Smooth muscle cell (in vitro differentiated cells): ENCODE data around the gene SLC7A8. TPM values are rescaled to one million over a fixed set of nuclear protein-coding genes. Genes with fewer than 3 reads are reported as not detected.
"Not testable (repeated sequence)": the region's sequence is repeated elsewhere in the genome, so short reads cannot be mapped to it uniquely, and the experiment has no call there.

Experiments used
- DNase-seq: peaks from one replicate; lab custom pipeline; 2025; ENCODE audit not compliant: unreplicated experiment; lab: John Stamatoyannopoulos, UW
- H2AFZ ChIP-seq: fragments of 200-600 bp; sonication (generic); 2 replicates; pipeline ENCODE4 v1.6.0; 2016; ENCODE audit warnings: antibody characterized with exemption, low read depth, mild to moderate bottlenecking
- H3F3A ChIP-seq: fragments of 200-600 bp; sonication (generic); 2 replicates; pipeline ENCODE4 v1.6.0; 2017; ENCODE audit warnings: antibody characterized with exemption, low read depth
- H3K27ac ChIP-seq: fragments of 200-600 bp; sonication (generic); 2 replicates; pipeline ENCODE4 v1.5.1; 2016; ENCODE audit warnings: low read depth, mild to moderate bottlenecking
- H3K27me3 ChIP-seq: fragments of 200-600 bp; sonication (generic); 2 replicates; pipeline ENCODE4 v1.6.1; 2016; ENCODE audit warnings: low read depth, mild to moderate bottlenecking
- H3K36me3 ChIP-seq: fragments of 200-600 bp; sonication (generic); 2 replicates; pipeline ENCODE4 v1.5.1; 2016; ENCODE audit warnings: low read depth
- H3K4me1 ChIP-seq: fragments of 200-600 bp; sonication (generic); 2 replicates; pipeline ENCODE4 v1.5.1; 2016; ENCODE audit warnings: low read depth
- H3K4me2 ChIP-seq: fragments of 200-600 bp; sonication (generic); 2 replicates; pipeline ENCODE4 v1.6.0; 2016; ENCODE audit warnings: mild to moderate bottlenecking
- H3K4me3 ChIP-seq: fragments of 200-600 bp; sonication (generic); 2 replicates; pipeline ENCODE4 v1.5.1; 2016; ENCODE audit warnings: mild to moderate bottlenecking
- H3K79me2 ChIP-seq: fragments of 200-600 bp; sonication (generic); 2 replicates; pipeline ENCODE4 v1.6.0; 2016; ENCODE audit warnings: low read depth, mild to moderate bottlenecking
- H3K9ac ChIP-seq: fragments of 200-600 bp; sonication (generic); 2 replicates; pipeline ENCODE4 v1.6.0; 2016; ENCODE audit warnings: low read depth
- H3K9me3 ChIP-seq: fragments of 200-600 bp; sonication (generic); replicated peaks from 2 replicates; pipeline ENCODE4 v1.5.1; 2016; ENCODE audit warnings: low read depth
- H4K20me1 ChIP-seq: fragments of 200-600 bp; sonication (generic); 2 replicates; pipeline ENCODE4 v1.6.0; 2016; ENCODE audit warnings: low read depth
- CTCF ChIP-seq: fragments of 200-600 bp; sonication (generic); IDR thresholded peaks from 2 replicates; pipeline ENCODE4 v1.5.1; 2017; ENCODE audit warnings: borderline replicate concordance, mild to moderate bottlenecking, antibody characterized with exemption; ENCODE audit not compliant: insufficient read depth, poor library complexity, severe bottlenecking
- WGBS: methylation state at CpG from one replicate; pipeline ENCODE4 v1.1.7; 2016; ENCODE audit warnings: low lambda C conversion rate; 5-methylcytosine and 5-hydroxymethylcytosine counted together
- polyA plus RNA-seq: library from polyadenylated mRNA; unstranded; fragments of >200 nt; fragmentation: Nextera tagmentation; extraction: Ambion mirVana; gene quantifications from 2 replicates; pipeline ENCODE4 v1.2.1, GENCODE V29; 2016
- total RNA-seq: library from RNA; depleted of rRNA; stranded (reverse); fragments of >200 nt; gene quantifications from 2 replicates; pipeline ENCODE4 v1.2.3, GENCODE V29; 2014

Gene SLC7A8
- total RNA-seq (16.4 and 18.9 TPM in 2 replicates), polyA plus RNA-seq (26.0 and 29.1 TPM in 2 replicates)

- Histone ChIP-seq H3K4me3 (peak within 1 kb of the TSS; percentile 65), H3K79me2 (no peaks in the 10 kb centered on the region), H3K9ac (peak within 1 kb of the TSS; percentile 36), H3F3A (no peaks in the 10 kb centered on the region), H3K36me3 (no peaks in the 10 kb centered on the region), H3K27ac (no peak within 1 kb of the TSS), H3K4me1 (peaks cover 3% of the 10 kb centered on the region), H4K20me1 (no peaks in the 10 kb centered on the region), H2AFZ (peak within 1 kb of the TSS; percentile 90), H3K4me2 (peak within 1 kb of the TSS; percentile 93), H3K27me3 (no peaks in the 10 kb centered on the region), H3K9me3 (no peaks in the 10 kb centered on the region)
- TF ChIP-seq CTCF, result no peak
- no peak for DNase-seq
- WGBS, result 1% methylated on average over 17 of the region's 17 CpGs
These were observed at the start of gene SLC7A8 for GRCh38 chr14:23183479-23183878. TSS of gene SLC7A8 (minus strand) at chr14:23183660. CDS start at chr14:23182914, 746 bp downstream.

GRCh38 chr14:23232241-23232808 is 48.9 kb upstream of the SLC7A8 start:
- not testable (repeated sequence) for H3K27me3 ChIP-seq, H3K4me2 ChIP-seq, H3K9ac ChIP-seq, H3K36me3 ChIP-seq, H3K27ac ChIP-seq, H3K79me2 ChIP-seq, H3F3A ChIP-seq, DNase-seq, H3K4me1 ChIP-seq, H3K9me3 ChIP-seq, H3K4me3 ChIP-seq, H2AFZ ChIP-seq, H4K20me1 ChIP-seq
- 97% methylated on average over 21 of the region's 38 CpGs for WGBS

GRCh38 chr14:23228812-23229211 is 45.4 kb upstream of the SLC7A8 start:
- Histone ChIP-seq H3K9me3 (no peaks in the 10 kb centered on the region), H3K4me3 (no peak overlapping the region), H3K79me2 (no peaks in the 10 kb centered on the region), H3K27ac (no peak overlapping the region), H3K36me3 (no peaks in the 10 kb centered on the region), H3K9ac (no peak overlapping the region), H2AFZ (no peak overlapping the region), H3K27me3 (no peaks in the 10 kb centered on the region), H3K4me2 (no peak overlapping the region), H3K4me1 (no peaks in the 10 kb centered on the region), H3F3A (no peaks in the 10 kb centered on the region), H4K20me1 (no peaks in the 10 kb centered on the region)
- TF ChIP-seq CTCF, result no peak
- DNase-seq, result no peak
- WGBS, result 88% methylated on average over 1 of the region's 1 CpG

GRCh38 chr14:23227566-23227965 is 44.1 kb upstream of the SLC7A8 start:
- Histone ChIP-seq H3K27ac (no peak overlapping the region), H3K36me3 (no peaks in the 10 kb centered on the region), H3K79me2 (no peaks in the 10 kb centered on the region), H2AFZ (no peak overlapping the region), H3K4me3 (no peak overlapping the region), H3K9ac (no peak overlapping the region), H4K20me1 (no peaks in the 10 kb centered on the region), H3K4me1 (no peaks in the 10 kb centered on the region), H3K9me3 (no peaks in the 10 kb centered on the region), H3K4me2 (no peak overlapping the region), H3K27me3 (no peaks in the 10 kb centered on the region), H3F3A (no peaks in the 10 kb centered on the region)
- WGBS, result 70% methylated on average over 4 of the region's 4 CpGs
- no peak for TF ChIP-seq CTCF
- DNase-seq, result no peak

- not testable (repeated sequence) for H3K4me1 ChIP-seq
These were observed 41.5 kb upstream of the SLC7A8 start for GRCh38 chr14:23224958-23225357.

More at GRCh38 chr14:23224958-23225357, 41.5 kb upstream of the SLC7A8 start:
- not testable (repeated sequence) for H3K79me2 ChIP-seq, H3K27me3 ChIP-seq, H3K9ac ChIP-seq, H4K20me1 ChIP-seq, H3K9me3 ChIP-seq, H3K4me2 ChIP-seq, H2AFZ ChIP-seq, H3K27ac ChIP-seq, H3F3A ChIP-seq, H3K4me3 ChIP-seq, H3K36me3 ChIP-seq, DNase-seq
- WGBS, result 88% methylated on average over 1 of the region's 1 CpG
